ENCODE results near the gene SMC4.

Gene SMC4

DNA sequence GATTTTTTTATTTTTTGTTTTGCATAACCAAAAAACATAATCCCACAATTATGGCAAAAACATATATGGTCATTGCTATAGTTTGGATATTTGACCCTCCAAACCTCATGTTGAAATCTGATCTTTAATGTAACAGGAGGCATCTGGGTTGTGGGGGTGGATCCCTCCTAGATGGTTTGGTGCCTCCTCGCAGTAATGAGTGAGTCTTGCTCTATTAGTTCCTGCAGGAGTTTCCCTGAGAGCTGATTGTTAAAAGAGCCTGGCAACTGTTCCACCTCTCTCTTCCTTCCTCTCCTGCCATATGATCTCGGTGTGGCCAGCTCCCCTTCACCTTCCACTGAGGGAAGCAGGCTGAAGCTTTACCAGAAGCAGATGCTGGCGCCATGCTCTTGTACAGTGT is 83.3 kb downstream of the SMC4 start:
- H3K9ac ChIP-seq = no peak overlapping the region
- no peaks in the 10 kb centered on the region for H4K20me1 ChIP-seq
- no peaks in the 10 kb centered on the region for H3K9me3 ChIP-seq
- H3K27me3 ChIP-seq = no peaks in the 10 kb centered on the region
- peaks cover 6% of the 10 kb centered on the region; the same call in 1 of the 2 replicates for H3K4me1 ChIP-seq
- H3K27ac ChIP-seq = no peak overlapping the region
- no peak overlapping the region for H3K4me2 ChIP-seq
- no peak for TF ChIP-seq Cebpa-rat (IDR thresholded peaks at IDR 0.05)
- H3K36me3 ChIP-seq = no peaks in the 10 kb centered on the region
- no peak overlapping the region for H3K4me3 ChIP-seq
